Measurements from ENCODE around the gene MADD. TPM values are rescaled to one million over a fixed set of nuclear protein-coding genes. Genes with fewer than 3 reads are reported as not detected.

The MADD gene
- total and polyA plus RNA-seq, 2 donors (not counting 3 experiments of a cell fraction or from before 2014, with no cell fraction given) = 35.3 to 36.8 TPM

DNA sequence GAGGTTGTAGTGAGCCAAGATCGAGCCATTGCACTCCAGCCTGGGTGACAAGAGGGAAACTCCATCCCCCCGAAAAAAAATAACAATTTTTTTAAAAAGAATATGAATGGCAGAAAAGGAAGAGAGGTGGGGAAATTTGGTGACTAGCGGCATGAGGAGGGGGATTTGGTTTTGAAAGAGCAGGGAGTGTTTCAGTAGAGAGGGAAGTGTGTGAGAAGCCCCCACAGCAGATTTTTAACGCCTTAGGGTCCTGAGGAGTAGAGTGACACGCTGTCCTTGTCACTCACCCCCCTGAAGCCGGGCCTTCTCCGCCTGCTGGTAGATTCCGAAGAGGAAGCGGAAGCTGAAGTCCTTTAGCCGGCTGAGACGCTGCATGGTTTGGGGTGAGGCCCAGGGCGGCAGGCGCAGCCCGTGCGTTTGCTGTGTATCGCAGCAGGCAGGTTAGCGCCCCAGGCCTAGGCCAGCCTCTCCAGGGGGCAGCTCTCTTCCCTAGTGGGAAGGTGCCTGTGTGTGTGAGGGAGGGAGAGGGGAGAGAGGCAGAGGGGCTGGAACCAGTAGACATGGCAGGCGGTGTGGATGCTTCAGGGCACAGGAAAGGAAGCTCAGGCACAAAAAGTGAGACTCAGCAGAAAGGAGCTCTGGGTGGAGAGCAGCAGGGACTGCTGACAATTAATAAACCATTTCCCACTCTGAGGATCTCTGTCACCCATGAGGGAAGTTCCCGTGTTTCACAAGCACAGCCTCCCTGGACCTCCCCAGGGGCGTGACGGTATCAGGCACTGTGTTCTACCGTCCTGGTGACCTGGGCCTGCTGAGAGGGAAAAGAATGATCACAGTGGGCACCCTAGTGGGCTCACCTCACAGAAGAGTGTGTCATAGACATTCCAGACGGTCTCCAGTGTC lies 25.2 kb upstream of the MADD start:
- peaks cover 4 to 37% of the 10 kb centered on the region in 2 experiments for H3K36me3 ChIP-seq (ENCODE audit: control insufficient read depth in 2 of 2, extremely low read depth in 1 of 2, insufficient read depth in 2 of 2, low read length in 2 of 2)
- H4K20me1 ChIP-seq (replicated peaks; ENCODE audit: control insufficient read depth, extremely low read depth, insufficient read depth, low read length) = no peaks in the 10 kb centered on the region
- H3K4me2 ChIP-seq (ENCODE audit: insufficient read depth, low read length) = no peak overlapping the region
- peaks cover 13% of the 10 kb centered on the region for H3K4me1 ChIP-seq (ENCODE audit: control insufficient read depth, extremely low read depth, insufficient read depth, low read length)
- no TSS peak for BruUV-seq (replicated peaks)
- dilution Hi-C loops (cut with MboI; ENCODE audit: extremely low pct_ligation_motif_present, low sequenced_read_pairs) (no loop called here), intact Hi-C loops (cut with micrococcal nuclease) (no loop called here)
- no peak overlapping the region for H2AFZ ChIP-seq (ENCODE audit: low read depth, low read length)
- no peaks in the 10 kb centered on the region for H3K9me3 ChIP-seq (replicated peaks; ENCODE audit: control insufficient read depth, insufficient read depth, low read length)
- no peak for DNase-seq (ENCODE audit: low read depth, low spot score)
- FAIRE-seq = no peak
- TF ChIP-seq JUN (IDR thresholded peaks at IDR 0.05; ENCODE audit: borderline replicate concordance, insufficient read depth, insufficient read length, low read depth) = no peak
- no peak for TF ChIP-seq FOS (IDR thresholded peaks at IDR 0.05; ENCODE audit: borderline replicate concordance, insufficient read depth, low read length)
- no peak for TF ChIP-seq POLR2AphosphoS5 (IDR thresholded peaks at IDR 0.05; ENCODE audit: insufficient read depth, low read depth, low read length)
- peaks cover 8% of the 10 kb centered on the region for H3K79me2 ChIP-seq (ENCODE audit: control insufficient read depth, insufficient read depth, low read length)
- POLR2A ChIA-PET = no interaction called here
- H3K9ac ChIP-seq (replicated peaks; ENCODE audit: extremely low read depth, insufficient read depth, low read length) = no peak overlapping the region
- CTCF ChIA-PET = interaction anchor here (1.6 kb wide), 1 partner anchor 10 kb away, joined by 3 read pairs; no protein-coding TSS in a partner anchor
- H3K27ac ChIP-seq (ENCODE audit: insufficient read depth, low read depth, low read length) = no peak overlapping the region
- no peak overlapping the region for H3K4me3 ChIP-seq (replicated peaks in 1 of 3; ENCODE audit: insufficient read depth in 1 of 3, low read depth in 1 of 3, low read length in 3 of 3)
- H3K27me3 ChIP-seq (ENCODE audit: control insufficient read depth in 2 of 2, insufficient read depth in 2 of 2, low read length in 2 of 2) = no peaks in the 10 kb centered on the region
- H3K9me1 ChIP-seq (replicated peaks; ENCODE audit: control insufficient read depth, extremely low read depth, insufficient read depth, low read length) = no peaks in the 10 kb centered on the region

DNA sequence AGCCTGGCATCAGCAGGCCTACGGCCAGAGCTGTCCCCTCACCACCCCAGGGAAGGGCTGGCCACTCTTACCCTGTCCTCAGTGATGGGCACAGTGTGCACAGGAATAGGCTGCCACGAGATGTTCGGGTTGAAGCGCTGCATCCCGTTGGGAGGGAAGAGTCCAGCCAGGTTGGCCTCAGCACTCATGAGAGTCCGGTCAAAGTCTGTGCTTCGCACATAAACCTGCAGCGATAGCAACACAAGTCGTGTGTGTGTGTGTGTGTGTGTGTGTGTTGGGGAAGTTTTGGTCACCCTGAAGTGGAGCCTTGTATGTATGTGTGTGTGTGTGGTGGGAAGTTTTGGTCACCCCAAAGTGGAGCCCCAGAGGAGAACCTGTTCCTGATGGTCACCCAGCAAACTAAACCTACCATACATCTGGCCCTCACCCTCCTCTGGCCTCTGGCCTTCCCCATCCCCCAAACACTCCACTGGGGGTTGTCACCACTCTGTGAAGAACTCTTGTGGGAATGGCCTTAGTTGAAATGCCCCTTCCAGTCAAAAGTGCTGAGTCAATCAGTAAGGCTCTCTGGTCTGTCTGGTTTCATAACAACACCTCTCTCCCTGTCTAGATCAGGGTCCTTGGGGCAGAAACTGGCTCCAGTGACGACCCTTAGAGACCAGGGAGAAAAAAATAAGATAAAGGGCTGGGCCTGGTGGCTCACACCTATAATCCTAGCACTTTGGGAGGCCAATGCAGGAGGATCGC lies 24.1 kb upstream of the MADD start:
- FAIRE-seq (no peak), DNase-seq (ENCODE audit: low read depth, low spot score) (no peak)
- Histone ChIP-seq H3K4me1 (ENCODE audit: control insufficient read depth, extremely low read depth, insufficient read depth, low read length) (peaks cover 13% of the 10 kb centered on the region), H3K4me3 (replicated peaks in 1 of 3; ENCODE audit: insufficient read depth in 1 of 3, low read depth in 1 of 3, low read length in 3 of 3) (no peak overlapping the region), H3K9me1 (replicated peaks; ENCODE audit: control insufficient read depth, extremely low read depth, insufficient read depth, low read length) (no peaks in the 10 kb centered on the region), H2AFZ (ENCODE audit: low read depth, low read length) (no peak overlapping the region), H3K27me3 (ENCODE audit: control insufficient read depth in 2 of 2, insufficient read depth in 2 of 2, low read length in 2 of 2) (no peaks in the 10 kb centered on the region), H3K9me3 (replicated peaks; ENCODE audit: control insufficient read depth, insufficient read depth, low read length) (no peaks in the 10 kb centered on the region), H3K79me2 (ENCODE audit: control insufficient read depth, insufficient read depth, low read length) (peaks cover 8% of the 10 kb centered on the region), H4K20me1 (replicated peaks; ENCODE audit: control insufficient read depth, extremely low read depth, insufficient read depth, low read length) (no peaks in the 10 kb centered on the region), H3K27ac (ENCODE audit: insufficient read depth, low read depth, low read length) (no peak overlapping the region), H3K36me3 (ENCODE audit: control insufficient read depth in 2 of 2, extremely low read depth in 1 of 2, insufficient read depth in 2 of 2, low read length in 2 of 2) (peaks cover 2 to 30% of the 10 kb centered on the region in 2 experiments), H3K9ac (replicated peaks; ENCODE audit: extremely low read depth, insufficient read depth, low read length) (no peak overlapping the region), H3K4me2 (ENCODE audit: insufficient read depth, low read length) (no peak overlapping the region)
- intact Hi-C loops (cut with micrococcal nuclease) = no loop called here
- BruUV-seq (replicated peaks) = no TSS peak
- ChIA-PET CTCF (interaction anchor here (1.5 to 1.6 kb wide), 2 partner anchors 11 to 14 kb away, joined by 3 to 6 read pairs; no protein-coding TSS in a partner anchor), POLR2A (no interaction called here)
- TF ChIP-seq, protein P1, sequence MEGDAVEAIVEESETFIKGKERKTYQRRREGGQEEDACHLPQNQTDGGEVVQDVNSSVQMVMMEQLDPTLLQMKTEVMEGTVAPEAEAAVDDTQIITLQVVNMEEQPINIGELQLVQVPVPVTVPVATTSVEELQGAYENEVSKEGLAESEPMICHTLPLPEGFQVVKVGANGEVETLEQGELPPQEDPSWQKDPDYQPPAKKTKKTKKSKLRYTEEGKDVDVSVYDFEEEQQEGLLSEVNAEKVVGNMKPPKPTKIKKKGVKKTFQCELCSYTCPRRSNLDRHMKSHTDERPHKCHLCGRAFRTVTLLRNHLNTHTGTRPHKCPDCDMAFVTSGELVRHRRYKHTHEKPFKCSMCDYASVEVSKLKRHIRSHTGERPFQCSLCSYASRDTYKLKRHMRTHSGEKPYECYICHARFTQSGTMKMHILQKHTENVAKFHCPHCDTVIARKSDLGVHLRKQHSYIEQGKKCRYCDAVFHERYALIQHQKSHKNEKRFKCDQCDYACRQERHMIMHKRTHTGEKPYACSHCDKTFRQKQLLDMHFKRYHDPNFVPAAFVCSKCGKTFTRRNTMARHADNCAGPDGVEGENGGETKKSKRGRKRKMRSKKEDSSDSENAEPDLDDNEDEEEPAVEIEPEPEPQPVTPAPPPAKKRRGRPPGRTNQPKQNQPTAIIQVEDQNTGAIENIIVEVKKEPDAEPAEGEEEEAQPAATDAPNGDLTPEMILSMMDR (IDR thresholded peaks at IDR 0.05; ENCODE audit: extremely low read depth in 1 of 2, insufficient read depth in 1 of 2, low read depth in 1 of 2, low read length in 2 of 2) = no peak
- no peak for TF ChIP-seq MYC (IDR thresholded peaks at IDR 0.05; ENCODE audit: low read depth, low read length)
- no peak for TF ChIP-seq EZH2 (IDR thresholded peaks at IDR 0.05; ENCODE audit: borderline replicate concordance, low read depth, low read length, severe bottlenecking)
- no peak for TF ChIP-seq FOS (IDR thresholded peaks at IDR 0.05; ENCODE audit: borderline replicate concordance, insufficient read depth, low read length)
- TF ChIP-seq POLR2AphosphoS5 (IDR thresholded peaks at IDR 0.05; ENCODE audit: insufficient read depth, low read depth, low read length) = no peak
- TF ChIP-seq, protein P2, sequence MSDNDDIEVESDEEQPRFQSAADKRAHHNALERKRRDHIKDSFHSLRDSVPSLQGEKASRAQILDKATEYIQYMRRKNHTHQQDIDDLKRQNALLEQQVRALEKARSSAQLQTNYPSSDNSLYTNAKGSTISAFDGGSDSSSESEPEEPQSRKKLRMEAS (IDR thresholded peaks at IDR 0.05; ENCODE audit: insufficient read depth, insufficient read length) = no peak
- no peak for TF ChIP-seq GATA2 (IDR thresholded peaks at IDR 0.05; ENCODE audit: insufficient read depth, insufficient read length, low read depth, low read length)
- TF ChIP-seq POLR2A (IDR thresholded peaks at IDR 0.05; ENCODE audit: low read depth, low read length) = no peak
- no peak for TF ChIP-seq JUN (IDR thresholded peaks at IDR 0.05; ENCODE audit: borderline replicate concordance, insufficient read depth, insufficient read length, low read depth)
- dilution Hi-C loops (cut with MboI; ENCODE audit: extremely low pct_ligation_motif_present, low sequenced_read_pairs) = no loop called here

Measured in endothelial cell of umbilical vein (primary cell).